NK-92 (cell line): ENCODE results near the gene CST1.
"Not testable (repeated sequence)": the region's sequence is repeated elsewhere in the genome, so short reads cannot be mapped to it uniquely, and the experiment has no call there.

ENCODE experiments used
- DNase-seq: peaks from one replicate; lab custom pipeline; 2025; ENCODE audit not compliant: unreplicated experiment; lab: John Stamatoyannopoulos, UW

Gene CST1

DNA sequence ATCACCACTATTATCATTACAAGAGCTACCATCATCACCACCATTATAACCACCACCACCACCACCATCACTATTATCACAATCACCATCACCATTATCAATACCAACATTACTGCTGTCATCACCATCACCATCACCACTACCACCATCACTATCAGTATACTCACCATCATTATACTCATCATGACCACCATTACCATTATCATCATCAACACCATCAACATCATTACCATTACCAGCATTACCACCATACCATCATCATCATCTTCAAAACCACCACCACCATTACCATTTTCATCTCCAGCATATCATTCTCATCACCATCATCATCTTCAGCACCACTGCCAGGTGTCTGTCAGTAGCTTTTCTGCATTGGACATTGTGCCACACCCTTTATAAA lies 39.0 kb downstream of the CST1 start:
- not testable (repeated sequence) for DNase-seq

DNA sequence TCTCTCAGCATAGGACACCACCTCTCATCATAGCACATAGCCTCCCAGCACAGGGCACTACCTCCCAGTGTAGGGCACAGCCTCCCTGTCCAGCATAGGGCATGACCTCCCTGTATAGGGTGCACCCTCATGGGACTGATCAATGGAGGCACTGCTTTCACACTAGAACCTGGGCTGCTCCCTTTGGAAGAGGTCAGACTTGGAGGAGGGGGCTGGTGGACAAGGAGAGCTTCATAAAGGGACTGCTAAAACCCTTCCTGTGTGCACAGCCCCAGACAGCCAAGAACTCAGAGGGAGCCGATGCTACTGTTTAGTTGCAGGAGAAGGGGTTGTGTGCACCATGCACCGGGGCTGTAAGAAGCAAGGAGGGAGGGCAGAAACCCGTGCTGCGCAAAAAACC lies 40.0 kb downstream of the CST1 start:
- no peak for DNase-seq

DNA sequence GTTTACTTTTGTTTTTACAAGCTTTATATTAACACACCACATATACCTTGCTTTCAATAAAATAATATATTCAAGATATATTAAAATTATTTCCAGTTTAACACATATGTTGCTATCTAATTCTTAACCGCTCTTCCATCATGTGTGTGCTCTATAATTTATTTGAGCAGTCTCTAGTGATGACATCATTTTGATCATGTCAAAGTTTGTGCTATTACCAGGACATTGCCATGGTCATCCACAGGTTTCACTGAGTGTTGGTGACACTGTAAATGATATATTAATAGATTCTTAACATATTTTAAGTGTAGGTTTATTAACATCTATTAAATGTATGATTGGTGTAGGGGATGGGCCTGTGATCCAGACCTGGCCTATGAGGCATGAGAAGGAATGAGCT lies 44.8 kb downstream of the CST1 start:
- DNase-seq: no peak

DNA sequence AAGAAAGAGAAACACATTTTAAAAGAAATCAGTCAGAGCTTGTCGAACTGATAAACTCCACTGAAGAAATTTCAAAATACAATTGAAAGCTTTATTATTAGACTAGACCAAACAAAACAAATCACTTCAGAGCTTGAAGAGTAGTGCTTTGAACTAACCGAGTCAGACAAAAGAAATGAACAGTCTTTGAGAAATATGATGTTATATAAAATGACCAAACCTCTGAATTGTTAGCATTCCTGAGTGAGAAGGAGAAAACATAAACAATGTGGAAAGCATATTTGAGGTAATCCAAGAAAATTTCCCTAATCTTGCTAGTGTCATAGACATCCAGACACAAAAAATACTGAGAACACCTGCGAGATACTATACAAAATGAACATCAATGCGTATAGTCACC lies 48.7 kb downstream of the CST1 start:
- no peak for DNase-seq

DNA sequence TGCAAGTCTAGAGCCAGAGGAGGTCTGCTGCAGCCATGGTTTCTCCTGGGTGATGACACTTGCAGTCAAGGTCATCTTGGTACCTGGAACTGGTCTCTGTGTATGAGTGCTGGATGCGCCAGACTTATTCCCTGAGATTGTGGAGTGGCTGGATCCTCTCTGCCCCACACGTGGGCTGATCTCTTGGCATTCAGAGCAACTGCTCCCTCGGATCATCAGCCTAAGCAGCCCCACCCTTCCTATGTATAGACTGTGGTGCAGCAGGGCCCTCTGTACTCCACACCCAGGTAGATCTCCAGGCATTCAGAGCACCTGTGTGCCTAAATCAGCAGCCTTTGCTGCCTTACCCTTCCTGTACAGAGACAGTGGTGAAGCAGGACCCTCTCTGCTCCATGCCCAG lies 49.8 kb downstream of the CST1 start:
- no peak for DNase-seq

DNA sequence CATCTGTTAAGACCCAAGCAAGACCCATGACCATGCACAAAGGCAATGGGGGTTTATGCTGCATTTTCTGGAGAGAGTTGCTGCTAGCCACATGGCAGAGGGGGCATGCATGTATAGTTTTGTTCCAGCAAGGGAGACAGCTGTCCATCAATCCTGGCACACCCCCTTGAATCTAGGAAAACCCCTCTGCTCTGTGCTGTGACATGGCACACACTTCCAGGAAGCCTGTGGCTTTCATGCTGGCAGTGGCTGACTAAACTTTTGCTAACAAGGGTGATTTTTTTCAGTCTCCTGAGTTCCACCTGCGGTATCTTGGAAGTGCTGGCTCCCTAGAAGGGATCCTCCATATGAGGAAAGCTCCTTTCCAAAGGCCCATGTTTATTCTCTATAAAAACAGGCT lies 52.8 kb downstream of the CST1 start:
- DNase-seq: no peak
